ENCODE measurements around the gene TMED10. TPM values are rescaled to one million over a fixed set of nuclear protein-coding genes. Genes with fewer than 3 reads are reported as not detected.
"Not testable (repeated sequence)": the region's sequence is repeated elsewhere in the genome, so short reads cannot be mapped to it uniquely, and the experiment has no call there.

Gene TMED10
- total RNA-seq, 1 experiment from 2014 or later, result 255 TPM

GRCh38 chr14:75151851-75152250, 24.6 kb downstream of the TMED10 start:
- no peaks in the 10 kb centered on the region for H3K9me3 Mint-ChIP-seq (ENCODE audit: unreplicated experiment)
- BruUV-seq (replicated peaks), result no TSS peak
- H3K27ac Mint-ChIP-seq (ENCODE audit: unreplicated experiment), result no peak overlapping the region
- CTCF ChIA-PET, result no interaction called here
- Histone ChIP-seq H3K9me3 (no peaks in the 10 kb centered on the region), H3K4me1 (0 out of 2 replicates have a peak, but pooled peaks cover 22% of the 10 kb centered on the region), H3K27me3 (replicated peaks; ENCODE audit: control insufficient read depth, insufficient read depth, low read length) (no peaks in the 10 kb centered on the region), H3K36me3 (ENCODE audit: control insufficient read depth, insufficient read depth, low read length) (no peaks in the 10 kb centered on the region), H3K4me3 (ENCODE audit: low read depth, low read length) (no peak overlapping the region)
- H3K4me3 Mint-ChIP-seq (ENCODE audit: unreplicated experiment), result no peak overlapping the region
- H3K27me3 Mint-ChIP-seq (ENCODE audit: insufficient read depth, unreplicated experiment), result no peaks in the 10 kb centered on the region
- intact Hi-C loops (cut with micrococcal nuclease; ENCODE audit: unreplicated experiment), result loop anchor here (2.0 kb wide), 1 partner anchor 25 kb away; the partner anchor contains the start of gene TMED10
- peaks cover 23% of the 10 kb centered on the region for H3K36me3 Mint-ChIP-seq (ENCODE audit: insufficient read depth, unreplicated experiment)
- DNase-seq, result no peak
- no peak for TF ChIP-seq CTCF (IDR thresholded peaks at IDR 0.05; ENCODE audit: insufficient read depth in 1 of 2, low read depth in 1 of 2, low read length in 1 of 2, severe bottlenecking in 1 of 2, unreplicated experiment in 1 of 2)
- H3K4me1 Mint-ChIP-seq (ENCODE audit: low read depth, unreplicated experiment), result peaks cover 24% of the 10 kb centered on the region
- POLR2A ChIA-PET, result no interaction called here

GRCh38 chr14:75150637-75151036, 25.8 kb downstream of the TMED10 start:
- Mint-ChIP-seq H3K36me3 (ENCODE audit: insufficient read depth, unreplicated experiment) (peaks cover 24% of the 10 kb centered on the region), H3K4me1 (ENCODE audit: low read depth, unreplicated experiment) (peaks cover 18% of the 10 kb centered on the region)
- H3K9me3 ChIP-seq; H3K4me3 Mint-ChIP-seq (ENCODE audit: unreplicated experiment); H3K4me3 ChIP-seq (ENCODE audit: low read depth, low read length); DNase-seq; BruUV-seq (replicated peaks); H3K36me3 ChIP-seq (ENCODE audit: control insufficient read depth, insufficient read depth, low read length); H3K27me3 ChIP-seq (replicated peaks; ENCODE audit: control insufficient read depth, insufficient read depth, low read length); POLR2A ChIA-PET; intact Hi-C loops (cut with micrococcal nuclease; ENCODE audit: unreplicated experiment); H3K9me3 Mint-ChIP-seq (ENCODE audit: unreplicated experiment); H3K27ac Mint-ChIP-seq (ENCODE audit: unreplicated experiment); H3K27me3 Mint-ChIP-seq (ENCODE audit: insufficient read depth, unreplicated experiment): not testable (repeated sequence)
- CTCF ChIA-PET, result interaction anchor here (0.6 kb wide), 1 partner anchor 17 kb away, joined by 3 read pairs; no protein-coding TSS in a partner anchor
- H3K4me1 ChIP-seq, result 0 out of 2 replicates have a peak, but pooled peaks cover 20% of the 10 kb centered on the region

GRCh38 chr14:75150150-75150549, 26.3 kb downstream of the TMED10 start:
- intact Hi-C loops (cut with micrococcal nuclease; ENCODE audit: unreplicated experiment), result no loop called here
- BruUV-seq (replicated peaks), result no TSS peak
- Mint-ChIP-seq H3K27me3 (ENCODE audit: insufficient read depth, unreplicated experiment) (no peaks in the 10 kb centered on the region), H3K4me1 (ENCODE audit: low read depth, unreplicated experiment) (peaks cover 13% of the 10 kb centered on the region), H3K9me3 (ENCODE audit: unreplicated experiment) (no peaks in the 10 kb centered on the region), H3K27ac (ENCODE audit: unreplicated experiment) (no peak overlapping the region), H3K36me3 (ENCODE audit: insufficient read depth, unreplicated experiment) (peaks cover 24% of the 10 kb centered on the region), H3K4me3 (ENCODE audit: unreplicated experiment) (no peak overlapping the region)
- no peaks in the 10 kb centered on the region for H3K36me3 ChIP-seq (ENCODE audit: control insufficient read depth, insufficient read depth, low read length)
- ChIA-PET CTCF (no interaction called here), POLR2A (no interaction called here)
- no peaks in the 10 kb centered on the region for H3K27me3 ChIP-seq (replicated peaks; ENCODE audit: control insufficient read depth, insufficient read depth, low read length)
- TF ChIP-seq CTCF (IDR thresholded peaks at IDR 0.05; ENCODE audit: insufficient read depth in 1 of 2, low read depth in 1 of 2, low read length in 1 of 2, severe bottlenecking in 1 of 2, unreplicated experiment in 1 of 2), result no peak
- H3K4me3 ChIP-seq (ENCODE audit: low read depth, low read length), result no peak overlapping the region
- no peaks in the 10 kb centered on the region for H3K9me3 ChIP-seq
- no peak for DNase-seq
- H3K4me1 ChIP-seq, result 0 out of 2 replicates have a peak, but pooled peaks cover 15% of the 10 kb centered on the region
